Astrocyte of the spinal cord (primary cell): ENCODE measurements around the gene ECHDC3.

ENCODE experiments used
- DNase-seq: peaks from one replicate; pipeline ENCODE4 v3.0.0; 2011; ENCODE audit warnings: low read depth, low spot score
- H3K4me3 ChIP-seq: 2 replicates; pipeline ENCODE4 v1.5.1; 2011; ENCODE audit warnings: low read depth, mild to moderate bottlenecking, low read length, moderate library complexity
- CTCF ChIP-seq: IDR thresholded peaks from 2 replicates; pipeline ENCODE4 v1.5.1; 2012; ENCODE audit warnings: low read depth, mild to moderate bottlenecking, low read length, inconsistent platforms
- in situ Hi-C: cut with HindIII; loops from 2 replicates; pipeline ENCODE4 v1.10.0; 2017; ENCODE audit warnings: low sequenced_read_pairs

ECHDC3 gene

GRCh38 chr10:11740907-11741306, 1.3 kb upstream of the ECHDC3 start:
- no peak for DNase-seq
- H3K4me3 ChIP-seq = no peak overlapping the region
- in situ Hi-C loops = no loop called here
- TF ChIP-seq CTCF = no peak

- DNase-seq = no peak
- H3K4me3 ChIP-seq = peak overlapping the region; percentile 49
- TF ChIP-seq CTCF = no peak
- in situ Hi-C loops = no loop called here
Observed at GRCh38 chr10:11741608-11742007, 574 bp upstream of the ECHDC3 start.

GRCh38 chr10:11742779-11743298, 657 bp downstream of the ECHDC3 start:
- peak overlapping the region; percentile 49 for H3K4me3 ChIP-seq
- DNase-seq = no peak
- in situ Hi-C loops = no loop called here
- TF ChIP-seq CTCF = no peak

GRCh38 chr10:11743461-11744338, 1.5 kb downstream of the ECHDC3 start:
- in situ Hi-C loops = no loop called here
- H3K4me3 ChIP-seq = no peak overlapping the region
- no peak for DNase-seq

GRCh38 chr10:11745045-11745444, 2.9 kb downstream of the ECHDC3 start:
- no peak for TF ChIP-seq CTCF
- in situ Hi-C loops = no loop called here
- no peak for DNase-seq
- H3K4me3 ChIP-seq = no peak overlapping the region

More at GRCh38 chr10:11743461-11744338, 1.5 kb downstream of the ECHDC3 start:
- no peak for TF ChIP-seq CTCF

- DNase-seq = no peak
- no peak for TF ChIP-seq CTCF
Observed at GRCh38 chr10:11746883-11747539, 4.8 kb downstream of the ECHDC3 start.

More at GRCh38 chr10:11746883-11747539, 4.8 kb downstream of the ECHDC3 start:
- in situ Hi-C loops = no loop called here
- H3K4me3 ChIP-seq = no peak overlapping the region
